ENCODE data around the gene COL5A2. TPM values are rescaled to one million over a fixed set of nuclear protein-coding genes. Genes with fewer than 3 reads are reported as not detected.

The COL5A2 gene
- total RNA-seq, 1 donor from 2014 or later: 6.8 TPM

- intact Hi-C loops (cut with DNase I): no loop called here
- DNase-seq: no peak
- peak; percentile 49 for ATAC-seq (ENCODE audit: poor library complexity)
Measured at GRCh38 chr2:189082376-189082975, 97.1 kb downstream of the COL5A2 start.

GRCh38 chr2:189076572-189076971 is 103.0 kb downstream of the COL5A2 start:
- intact Hi-C loops (cut with DNase I): no loop called here
- DNase-seq: no peak
- ATAC-seq (ENCODE audit: poor library complexity): peak; percentile 61

- DNase-seq: no peak
- no peak for ATAC-seq (ENCODE audit: poor library complexity)
- intact Hi-C loops (cut with DNase I): no loop called here
Measured at GRCh38 chr2:189076120-189076519, 103.4 kb downstream of the COL5A2 start.

- DNase-seq (no peak), ATAC-seq (ENCODE audit: poor library complexity) (no peak)
- intact Hi-C loops (cut with DNase I): no loop called here
Measured at GRCh38 chr2:189074506-189074905, 105.1 kb downstream of the COL5A2 start.

GRCh38 chr2:189072036-189072435 is 107.5 kb downstream of the COL5A2 start:
- intact Hi-C loops (cut with DNase I): no loop called here
- ATAC-seq (ENCODE audit: poor library complexity) (no peak), DNase-seq (no peak)

- DNase-seq (no peak), ATAC-seq (ENCODE audit: poor library complexity) (no peak)
- intact Hi-C loops (cut with DNase I): no loop called here
Measured at GRCh38 chr2:189069855-189070619, 109.5 kb downstream of the COL5A2 start.

- intact Hi-C loops (cut with DNase I): no loop called here
- DNase-seq: no peak
- ATAC-seq (ENCODE audit: poor library complexity): no peak
Measured at GRCh38 chr2:189066037-189066436, 113.5 kb downstream of the COL5A2 start.

GRCh38 chr2:189060096-189060642 is 119.4 kb downstream of the COL5A2 start:
- ATAC-seq (ENCODE audit: poor library complexity) (no peak), DNase-seq (no peak)
- intact Hi-C loops (cut with DNase I): no loop called here

GRCh38 chr2:189057316-189057715 is 122.2 kb downstream of the COL5A2 start:
- ATAC-seq (ENCODE audit: poor library complexity): no peak
- intact Hi-C loops (cut with DNase I): no loop called here
- DNase-seq: no peak

- DNase-seq (no peak), ATAC-seq (ENCODE audit: poor library complexity) (no peak)
- intact Hi-C loops (cut with DNase I): no loop called here
Measured at GRCh38 chr2:189056200-189057106, 123.1 kb downstream of the COL5A2 start.

GRCh38 chr2:189050165-189050712 is 129.3 kb downstream of the COL5A2 start:
- DNase-seq: no peak
- ATAC-seq (ENCODE audit: poor library complexity): no peak
- intact Hi-C loops (cut with DNase I): no loop called here

- DNase-seq (no peak), ATAC-seq (ENCODE audit: poor library complexity) (no peak)
- intact Hi-C loops (cut with DNase I): no loop called here
Measured at GRCh38 chr2:189049709-189050164, 129.8 kb downstream of the COL5A2 start.

- ATAC-seq (ENCODE audit: poor library complexity) (no peak), DNase-seq (no peak)
- intact Hi-C loops (cut with DNase I): no loop called here
Measured at GRCh38 chr2:189048189-189048588, 131.4 kb downstream of the COL5A2 start.

- no peak for DNase-seq
- no peak for ATAC-seq (ENCODE audit: poor library complexity)
- intact Hi-C loops (cut with DNase I): no loop called here
Measured at GRCh38 chr2:189047171-189047888, 132.2 kb downstream of the COL5A2 start.

- no peak for ATAC-seq (ENCODE audit: poor library complexity)
Measured at GRCh38 chr2:189046320-189046719, 133.2 kb downstream of the COL5A2 start.

GRCh38 chr2:189045836-189046235 is 133.7 kb downstream of the COL5A2 start:
- no peak for ATAC-seq (ENCODE audit: poor library complexity)
- intact Hi-C loops (cut with DNase I): no loop called here
- DNase-seq: no peak

More at GRCh38 chr2:189046320-189046719, 133.2 kb downstream of the COL5A2 start:
- intact Hi-C loops (cut with DNase I): no loop called here
- no peak for DNase-seq

- no peak for DNase-seq
- no peak for ATAC-seq (ENCODE audit: poor library complexity)
- intact Hi-C loops (cut with DNase I): no loop called here
Measured at GRCh38 chr2:189037518-189037917, 142.0 kb downstream of the COL5A2 start.

GRCh38 chr2:189024901-189025618 is 154.5 kb downstream of the COL5A2 start:
- intact Hi-C loops (cut with DNase I): no loop called here
- DNase-seq: no peak
- no peak for ATAC-seq (ENCODE audit: poor library complexity)
